Tibial nerve (tissue), 4 donors: ENCODE measurements around the gene HMGXB4.

ENCODE experiments used
- CTCF ChIP-seq, 5 experiments: fragments of 200-600 bp in 3 of 5; fragments of 450-650 bp in 2 of 5; sonication (generic) in 3 of 5; IDR thresholded peaks; one replicate each; pipeline ENCODE4 v1.5.1; 2016 to 2019; ENCODE audit warnings: antibody characterized with exemption in 5 of 5, mild to moderate bottlenecking in 3 of 5, moderate library complexity in 2 of 5
- EP300 ChIP-seq, 2 donors: sonication (generic); formaldehyde crosslinking; IDR thresholded peaks; one replicate each; pipeline ENCODE4 v1.6.1; 2017; ENCODE audit warnings: antibody characterized with exemption in 2 of 2, mild to moderate bottlenecking in 1 of 2

- TF ChIP-seq EP300 (IDR thresholded peaks at IDR 0.05) (no peak), CTCF (IDR thresholded peaks at IDR 0.05) (no peak)
Measured at GRCh38 chr22:35327690-35328471, 70.6 kb downstream of the HMGXB4 start.
